Measurements from ENCODE around the gene TMEM175.

TMEM175 gene

DNA sequence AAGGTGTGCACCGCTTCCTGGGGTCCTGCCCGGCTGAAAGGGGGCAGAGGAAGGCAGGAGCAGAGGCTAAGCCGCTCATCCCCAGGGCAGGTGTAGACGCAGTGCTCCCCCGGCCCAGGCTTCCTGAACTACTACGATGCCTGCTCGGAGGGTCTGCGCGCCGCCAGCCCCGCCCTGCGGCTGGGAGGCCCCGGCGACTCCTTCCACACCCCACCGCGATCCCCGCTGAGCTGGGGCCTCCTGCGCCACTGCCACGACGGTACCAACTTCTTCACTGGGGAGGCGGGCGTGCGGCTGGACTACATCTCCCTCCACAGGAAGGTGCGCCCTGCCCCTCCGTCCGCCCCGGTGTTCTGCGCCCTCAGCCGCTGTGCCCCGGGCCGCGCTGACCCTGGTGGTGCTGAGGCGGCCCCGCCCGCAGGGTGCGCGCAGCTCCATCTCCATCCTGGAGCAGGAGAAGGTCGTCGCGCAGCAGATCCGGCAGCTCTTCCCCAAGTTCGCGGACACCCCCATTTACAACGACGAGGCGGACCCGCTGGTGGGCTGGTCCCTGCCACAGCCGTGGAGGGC, 69.4 kb downstream of the TMEM175 start:
- no peak for DNase-seq (ENCODE audit: low read depth in 2 of 3, low spot score in 1 of 3)

GRCh38 chr4:1002131-1002630, 69.9 kb downstream of the TMEM175 start:
- DNase-seq (ENCODE audit: low read depth in 2 of 3, low spot score in 1 of 3): no peak

DNA sequence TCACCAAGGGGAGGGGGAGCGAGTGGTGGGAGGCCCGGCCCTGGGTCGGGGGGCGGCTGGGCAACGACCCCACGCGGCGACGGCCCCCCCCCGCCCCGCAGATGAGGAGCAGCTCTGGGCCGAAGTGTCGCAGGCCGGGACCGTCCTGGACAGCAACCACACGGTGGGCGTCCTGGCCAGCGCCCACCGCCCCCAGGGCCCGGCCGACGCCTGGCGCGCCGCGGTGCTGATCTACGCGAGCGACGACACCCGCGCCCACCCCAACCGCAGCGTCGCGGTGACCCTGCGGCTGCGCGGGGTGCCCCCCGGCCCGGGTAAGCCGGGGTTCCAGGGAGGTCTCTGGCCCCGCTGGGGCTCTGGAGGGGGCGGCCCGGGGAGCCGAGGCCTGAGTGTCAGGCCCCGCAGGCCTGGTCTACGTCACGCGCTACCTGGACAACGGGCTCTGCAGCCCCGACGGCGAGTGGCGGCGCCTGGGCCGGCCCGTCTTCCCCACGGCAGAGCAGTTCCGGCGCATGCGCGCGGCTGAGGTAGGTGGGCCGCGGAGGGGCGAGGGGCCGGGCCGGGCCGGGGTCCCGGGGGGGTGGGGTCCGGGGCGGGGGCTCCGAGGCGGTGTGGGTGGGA, 70.5 kb downstream of the TMEM175 start:
- no peak for DNase-seq (ENCODE audit: low read depth in 2 of 3, low spot score in 1 of 3)

- no peak for DNase-seq (ENCODE audit: low read depth in 2 of 3, low spot score in 1 of 3)
Observed at GRCh38 chr4:1003271-1004070, 71.2 kb downstream of the TMEM175 start.

DNA sequence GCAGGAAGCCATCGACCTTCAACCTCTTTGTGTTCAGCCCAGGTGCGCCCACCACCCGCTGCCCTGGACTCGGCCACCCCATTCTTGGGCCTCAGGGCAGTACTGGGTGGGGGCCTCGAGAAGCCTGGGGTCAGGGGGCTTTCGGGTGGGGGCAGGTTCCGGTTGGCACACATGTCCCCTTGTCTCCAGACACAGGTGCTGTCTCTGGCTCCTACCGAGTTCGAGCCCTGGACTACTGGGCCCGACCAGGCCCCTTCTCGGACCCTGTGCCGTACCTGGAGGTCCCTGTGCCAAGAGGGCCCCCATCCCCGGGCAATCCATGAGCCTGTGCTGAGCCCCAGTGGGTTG, 71.8 kb downstream of the TMEM175 start:
- DNase-seq (ENCODE audit: low read depth in 2 of 3, low spot score in 1 of 3): no peak

GRCh38 chr4:1004557-1005485, 72.6 kb downstream of the TMEM175 start:
- no peak for DNase-seq (ENCODE audit: low read depth in 2 of 3, low spot score in 1 of 3)

GRCh38 chr4:1006856-1007255, 74.6 kb downstream of the TMEM175 start:
- DNase-seq (ENCODE audit: low read depth in 2 of 3, low spot score in 1 of 3): no peak

Measured in stimulated activated CD4-positive, alpha-beta T cell treated with anti-CD3 and anti-CD28 coated beads, Interleukin-12 subunit alpha, Interleukin-12 subunit beta, amount 100 ng/mL, for 48 hours (primary cell).